Measurements from ENCODE around the gene ADAMTS18. TPM values are rescaled to one million over a fixed set of nuclear protein-coding genes. Genes with fewer than 3 reads are reported as not detected.

ADAMTS18 gene
- total RNA-seq, 1 donor from 2014 or later = 2.5 TPM

- Histone ChIP-seq H3K9me3 (ENCODE audit: insufficient read depth, low read depth, low read length) (no peaks in the 10 kb centered on the region), H3K27ac (ENCODE audit: low read depth, low read length) (no peak overlapping the region), H3K4me1 (ENCODE audit: insufficient read depth, low read length) (no peaks in the 10 kb centered on the region), H3K27me3 (ENCODE audit: insufficient read depth, low read length) (no peaks in the 10 kb centered on the region), H3K4me2 (ENCODE audit: low read length) (no peak overlapping the region), H3K9ac (ENCODE audit: low read length) (no peak overlapping the region), H3K4me3 (ENCODE audit: insufficient read depth, low read depth, low read length) (no peak overlapping the region), H3K36me3 (ENCODE audit: insufficient read depth, low read length) (no peaks in the 10 kb centered on the region), H3K79me2 (ENCODE audit: insufficient read depth, low read length) (no peaks in the 10 kb centered on the region), H4K20me1 (ENCODE audit: insufficient read depth, low read length) (no peaks in the 10 kb centered on the region), H2AFZ (ENCODE audit: low read depth, low read length) (no peak overlapping the region)
- Mint-ChIP-seq H3K4me1 (ENCODE audit: low read depth, unreplicated experiment) (peaks cover 5% of the 10 kb centered on the region), H3K4me3 (ENCODE audit: unreplicated experiment) (no peak overlapping the region), H3K27me3 (ENCODE audit: low read depth, unreplicated experiment) (peaks cover 1% of the 10 kb centered on the region), H3K36me3 (ENCODE audit: low read depth, unreplicated experiment) (no peaks in the 10 kb centered on the region), H3K27ac (ENCODE audit: unreplicated experiment) (no peak overlapping the region), H3K9me3 (ENCODE audit: unreplicated experiment) (peaks cover 6% of the 10 kb centered on the region)
- FAIRE-seq (no peak), DNase-seq (ENCODE audit: low read depth) (no peak)
- TF ChIP-seq, protein P1, sequence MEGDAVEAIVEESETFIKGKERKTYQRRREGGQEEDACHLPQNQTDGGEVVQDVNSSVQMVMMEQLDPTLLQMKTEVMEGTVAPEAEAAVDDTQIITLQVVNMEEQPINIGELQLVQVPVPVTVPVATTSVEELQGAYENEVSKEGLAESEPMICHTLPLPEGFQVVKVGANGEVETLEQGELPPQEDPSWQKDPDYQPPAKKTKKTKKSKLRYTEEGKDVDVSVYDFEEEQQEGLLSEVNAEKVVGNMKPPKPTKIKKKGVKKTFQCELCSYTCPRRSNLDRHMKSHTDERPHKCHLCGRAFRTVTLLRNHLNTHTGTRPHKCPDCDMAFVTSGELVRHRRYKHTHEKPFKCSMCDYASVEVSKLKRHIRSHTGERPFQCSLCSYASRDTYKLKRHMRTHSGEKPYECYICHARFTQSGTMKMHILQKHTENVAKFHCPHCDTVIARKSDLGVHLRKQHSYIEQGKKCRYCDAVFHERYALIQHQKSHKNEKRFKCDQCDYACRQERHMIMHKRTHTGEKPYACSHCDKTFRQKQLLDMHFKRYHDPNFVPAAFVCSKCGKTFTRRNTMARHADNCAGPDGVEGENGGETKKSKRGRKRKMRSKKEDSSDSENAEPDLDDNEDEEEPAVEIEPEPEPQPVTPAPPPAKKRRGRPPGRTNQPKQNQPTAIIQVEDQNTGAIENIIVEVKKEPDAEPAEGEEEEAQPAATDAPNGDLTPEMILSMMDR (IDR thresholded peaks at IDR 0.05; ENCODE audit: insufficient read depth, low read depth, low read length) = no peak
- no peak for TF ChIP-seq EZH2 (IDR thresholded peaks at IDR 0.05; ENCODE audit: insufficient read depth, low read length)
Observed at GRCh38 chr16:77416939-77417480, 17.8 kb downstream of the ADAMTS18 start.

GRCh38 chr16:77414752-77415231 lies 20.0 kb downstream of the ADAMTS18 start:
- H3K27me3 ChIP-seq (ENCODE audit: insufficient read depth, low read length) = no peaks in the 10 kb centered on the region
- TF ChIP-seq EZH2 (IDR thresholded peaks at IDR 0.05; ENCODE audit: insufficient read depth, low read length) = no peak
- H3K36me3 ChIP-seq (ENCODE audit: insufficient read depth, low read length) = no peaks in the 10 kb centered on the region
- H3K9me3 Mint-ChIP-seq (ENCODE audit: unreplicated experiment) = peaks cover 6% of the 10 kb centered on the region
- no peak overlapping the region for H3K4me3 ChIP-seq (ENCODE audit: insufficient read depth, low read depth, low read length)
- no peak overlapping the region for H3K4me3 Mint-ChIP-seq (ENCODE audit: unreplicated experiment)
- DNase-seq (ENCODE audit: low read depth) (peak; percentile 38), FAIRE-seq (no peak)
- no peaks in the 10 kb centered on the region for H3K4me1 ChIP-seq (ENCODE audit: insufficient read depth, low read length)
- no peak overlapping the region for H2AFZ ChIP-seq (ENCODE audit: low read depth, low read length)
- no peak overlapping the region for H3K4me2 ChIP-seq (ENCODE audit: low read length)
- H3K27ac ChIP-seq (ENCODE audit: low read depth, low read length) = no peak overlapping the region
- no peak overlapping the region for H3K9ac ChIP-seq (ENCODE audit: low read length)
- H3K27ac Mint-ChIP-seq (ENCODE audit: unreplicated experiment) = no peak overlapping the region
- H3K27me3 Mint-ChIP-seq (ENCODE audit: low read depth, unreplicated experiment) = no peaks in the 10 kb centered on the region
- H3K36me3 Mint-ChIP-seq (ENCODE audit: low read depth, unreplicated experiment) = no peaks in the 10 kb centered on the region
- no peaks in the 10 kb centered on the region for H3K79me2 ChIP-seq (ENCODE audit: insufficient read depth, low read length)
- H3K9me3 ChIP-seq (ENCODE audit: insufficient read depth, low read depth, low read length) = no peaks in the 10 kb centered on the region
- H3K4me1 Mint-ChIP-seq (ENCODE audit: low read depth, unreplicated experiment) = peaks cover 3% of the 10 kb centered on the region
- no peaks in the 10 kb centered on the region for H4K20me1 ChIP-seq (ENCODE audit: insufficient read depth, low read length)

DNA sequence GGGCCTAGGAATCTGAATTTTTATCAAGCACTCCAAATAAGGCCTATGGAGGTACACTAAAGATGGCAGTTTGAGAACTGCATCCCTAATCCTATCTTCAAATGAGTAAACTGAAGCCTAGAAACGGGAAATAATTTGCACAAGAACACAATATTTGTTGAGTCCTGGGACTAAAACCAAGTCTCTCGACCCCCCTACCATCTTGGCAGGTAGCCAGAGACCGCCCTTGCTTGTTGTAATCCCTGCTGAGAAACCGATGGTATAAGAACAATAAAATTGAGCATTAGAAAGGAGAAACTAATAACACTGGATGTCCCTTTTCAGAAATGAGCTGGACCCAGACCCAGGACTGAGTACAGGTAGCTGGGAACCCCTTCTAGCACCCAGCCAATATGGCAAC lies 24.4 kb downstream of the ADAMTS18 start:
- Mint-ChIP-seq H3K27ac (ENCODE audit: unreplicated experiment) (no peak overlapping the region), H3K4me1 (ENCODE audit: low read depth, unreplicated experiment) (no peaks in the 10 kb centered on the region), H3K36me3 (ENCODE audit: low read depth, unreplicated experiment) (no peaks in the 10 kb centered on the region), H3K4me3 (ENCODE audit: unreplicated experiment) (no peak overlapping the region), H3K27me3 (ENCODE audit: low read depth, unreplicated experiment) (no peaks in the 10 kb centered on the region), H3K9me3 (ENCODE audit: unreplicated experiment) (peaks cover 5% of the 10 kb centered on the region)
- no peaks in the 10 kb centered on the region for H3K9me3 ChIP-seq (ENCODE audit: insufficient read depth, low read depth, low read length)
- H3K4me2 ChIP-seq (ENCODE audit: low read length) = no peak overlapping the region
- no peak overlapping the region for H3K9ac ChIP-seq (ENCODE audit: low read length)
- H3K4me1 ChIP-seq (ENCODE audit: insufficient read depth, low read length) = no peaks in the 10 kb centered on the region
- no peaks in the 10 kb centered on the region for H3K79me2 ChIP-seq (ENCODE audit: insufficient read depth, low read length)
- H2AFZ ChIP-seq (ENCODE audit: low read depth, low read length) = no peak overlapping the region
- no peaks in the 10 kb centered on the region for H4K20me1 ChIP-seq (ENCODE audit: insufficient read depth, low read length)
- TF ChIP-seq EZH2 (IDR thresholded peaks at IDR 0.05; ENCODE audit: insufficient read depth, low read length) = no peak
- TF ChIP-seq, protein P1 (IDR thresholded peaks at IDR 0.05; ENCODE audit: insufficient read depth, low read depth, low read length) = no peak
- no peak for DNase-seq (ENCODE audit: low read depth)
- H3K27me3 ChIP-seq (ENCODE audit: insufficient read depth, low read length) = no peaks in the 10 kb centered on the region
- H3K27ac ChIP-seq (ENCODE audit: low read depth, low read length) = no peak overlapping the region
- no peak for FAIRE-seq
- no peaks in the 10 kb centered on the region for H3K36me3 ChIP-seq (ENCODE audit: insufficient read depth, low read length)
- no peak overlapping the region for H3K4me3 ChIP-seq (ENCODE audit: insufficient read depth, low read depth, low read length)
